ENCODE data around the gene RPL7L1.

Gene RPL7L1

DNA sequence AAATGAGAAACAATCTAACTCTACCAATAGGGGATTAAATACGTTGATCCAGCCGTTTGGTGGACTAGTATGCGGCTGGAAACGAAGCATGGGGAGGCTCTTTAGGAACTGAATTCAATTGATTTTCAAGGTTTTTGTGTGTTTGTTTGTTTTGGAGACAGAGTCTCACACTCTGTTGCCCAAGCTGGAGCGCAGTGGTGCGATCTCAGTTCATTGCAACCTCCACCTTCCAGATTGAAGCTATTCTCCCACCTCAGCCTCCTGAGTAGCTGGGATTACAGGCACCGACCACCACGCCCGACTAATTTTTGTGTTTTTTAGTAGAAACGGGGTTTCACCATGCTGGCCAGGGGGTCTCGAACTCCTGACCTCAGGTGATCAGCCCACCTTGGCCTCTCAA lies 57.0 kb downstream of the RPL7L1 start:
- no peak for DNase-seq

DNA sequence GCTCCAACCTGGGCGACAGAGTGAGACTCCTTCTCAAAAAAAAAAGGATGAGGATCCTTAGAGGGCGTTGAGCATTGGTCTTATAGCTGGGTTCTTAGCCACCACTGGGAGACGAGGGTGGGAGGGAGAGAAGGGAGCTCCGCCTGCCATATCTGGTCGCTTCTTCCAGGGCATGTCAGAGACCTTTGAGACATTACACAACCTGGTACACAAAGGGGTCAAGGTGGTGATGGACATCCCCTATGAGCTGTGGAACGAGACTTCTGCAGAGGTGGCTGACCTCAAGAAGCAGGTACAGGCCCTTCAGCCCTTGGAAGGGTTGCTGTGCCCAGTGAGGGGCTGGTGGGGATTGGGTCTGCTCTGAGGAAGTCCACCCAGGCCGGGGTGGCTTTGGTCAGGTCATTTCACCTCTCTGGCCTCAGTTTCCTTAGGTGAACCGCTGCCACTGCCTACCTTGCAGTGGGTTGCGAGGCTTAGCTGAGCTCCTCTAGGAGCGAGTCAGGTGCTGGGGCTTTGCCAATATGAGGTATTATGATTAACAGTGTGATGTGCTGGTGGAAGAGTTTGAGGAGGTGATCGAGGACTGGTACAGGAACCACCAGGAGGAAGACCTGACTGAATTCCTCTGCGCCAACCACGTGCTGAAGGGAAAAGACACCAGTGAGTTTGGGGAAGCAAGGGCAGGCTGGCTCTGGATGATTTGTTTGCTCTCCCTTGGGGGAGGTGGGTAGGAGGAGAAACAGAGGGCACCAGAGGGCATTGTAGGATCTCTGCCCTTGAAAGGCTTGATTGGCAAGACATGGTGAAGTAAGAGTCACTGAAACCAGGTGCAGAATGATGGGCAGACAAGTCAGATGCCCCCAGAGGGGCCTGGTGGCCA lies 58.4 kb downstream of the RPL7L1 start:
- DNase-seq = no peak

DNA sequence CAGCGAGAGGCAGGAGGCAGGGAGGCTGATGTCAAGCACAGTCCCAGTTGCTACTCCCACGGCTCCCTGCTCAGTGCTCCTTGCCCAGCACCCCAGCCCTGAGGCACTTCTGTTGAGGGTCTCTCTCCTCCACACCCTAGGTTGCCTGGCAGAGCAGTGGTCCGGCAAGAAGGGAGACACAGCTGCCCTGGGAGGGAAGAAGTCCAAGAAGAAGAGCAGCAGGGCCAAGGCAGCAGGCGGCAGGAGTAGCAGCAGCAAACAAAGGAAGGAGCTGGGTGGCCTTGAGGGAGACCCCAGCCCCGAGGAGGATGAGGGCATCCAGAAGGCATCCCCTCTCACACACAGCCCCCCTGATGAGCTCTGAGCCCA lies 59.0 kb downstream of the RPL7L1 start:
- no peak for DNase-seq

- no peak for DNase-seq
Observed at GRCh38 chr6:42938987-42939809, 59.8 kb downstream of the RPL7L1 start.

Measured in stimulated activated CD4-positive, alpha-beta T cell treated with anti-CD3 and anti-CD28 coated beads, Interleukin-4, amount 100 ng/mL, for 1 hour (primary cell).